ENCODE results near the gene FRMD8. TPM values are rescaled to one million over a fixed set of nuclear protein-coding genes. Genes with fewer than 3 reads are reported as not detected.
A peak's percentile ranks its signal among the peaks of the same experiment; 100 is the strongest.

FRMD8 gene
- total RNA-seq, 1 donor from 2014 or later, result 27.3 TPM

DNA sequence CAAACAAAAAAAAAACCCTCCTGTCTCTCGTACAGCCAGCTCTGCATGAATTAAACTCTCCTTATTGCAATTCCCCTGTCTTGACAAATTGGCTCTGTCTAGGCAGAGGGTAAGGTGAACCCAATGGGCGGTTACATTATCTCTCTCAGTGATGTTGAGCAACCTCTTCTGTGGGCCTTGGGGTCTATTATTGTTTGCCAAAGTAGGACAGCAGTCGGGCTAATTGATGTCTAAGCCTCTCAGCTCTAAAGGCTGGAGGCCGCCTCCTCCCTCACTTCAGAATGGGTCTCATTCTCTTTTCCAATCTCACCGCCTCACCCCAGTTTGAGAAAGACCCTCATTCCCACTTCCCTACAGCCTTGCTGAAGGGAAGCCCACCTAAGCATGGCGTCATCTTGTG is 2.7 kb upstream of the FRMD8 start:
- Mint-ChIP-seq H3K4me3 (ENCODE audit: low read depth) (no peak overlapping the region), H3K27me3 (no peaks in the 10 kb centered on the region), H3K4me1 (ENCODE audit: low read depth) (peaks cover 28% of the 10 kb centered on the region), H3K27ac (peak overlapping the region; percentile 6), H3K36me3 (ENCODE audit: insufficient read depth) (no peaks in the 10 kb centered on the region), H3K9me3 (ENCODE audit: low read depth) (no peaks in the 10 kb centered on the region)
- DNase-seq (ENCODE audit: low spot score, unreplicated experiment), result no peak
- TF ChIP-seq, protein P1, sequence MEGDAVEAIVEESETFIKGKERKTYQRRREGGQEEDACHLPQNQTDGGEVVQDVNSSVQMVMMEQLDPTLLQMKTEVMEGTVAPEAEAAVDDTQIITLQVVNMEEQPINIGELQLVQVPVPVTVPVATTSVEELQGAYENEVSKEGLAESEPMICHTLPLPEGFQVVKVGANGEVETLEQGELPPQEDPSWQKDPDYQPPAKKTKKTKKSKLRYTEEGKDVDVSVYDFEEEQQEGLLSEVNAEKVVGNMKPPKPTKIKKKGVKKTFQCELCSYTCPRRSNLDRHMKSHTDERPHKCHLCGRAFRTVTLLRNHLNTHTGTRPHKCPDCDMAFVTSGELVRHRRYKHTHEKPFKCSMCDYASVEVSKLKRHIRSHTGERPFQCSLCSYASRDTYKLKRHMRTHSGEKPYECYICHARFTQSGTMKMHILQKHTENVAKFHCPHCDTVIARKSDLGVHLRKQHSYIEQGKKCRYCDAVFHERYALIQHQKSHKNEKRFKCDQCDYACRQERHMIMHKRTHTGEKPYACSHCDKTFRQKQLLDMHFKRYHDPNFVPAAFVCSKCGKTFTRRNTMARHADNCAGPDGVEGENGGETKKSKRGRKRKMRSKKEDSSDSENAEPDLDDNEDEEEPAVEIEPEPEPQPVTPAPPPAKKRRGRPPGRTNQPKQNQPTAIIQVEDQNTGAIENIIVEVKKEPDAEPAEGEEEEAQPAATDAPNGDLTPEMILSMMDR (IDR thresholded peaks at IDR 0.05; ENCODE audit: unreplicated experiment), result no peak

DNA sequence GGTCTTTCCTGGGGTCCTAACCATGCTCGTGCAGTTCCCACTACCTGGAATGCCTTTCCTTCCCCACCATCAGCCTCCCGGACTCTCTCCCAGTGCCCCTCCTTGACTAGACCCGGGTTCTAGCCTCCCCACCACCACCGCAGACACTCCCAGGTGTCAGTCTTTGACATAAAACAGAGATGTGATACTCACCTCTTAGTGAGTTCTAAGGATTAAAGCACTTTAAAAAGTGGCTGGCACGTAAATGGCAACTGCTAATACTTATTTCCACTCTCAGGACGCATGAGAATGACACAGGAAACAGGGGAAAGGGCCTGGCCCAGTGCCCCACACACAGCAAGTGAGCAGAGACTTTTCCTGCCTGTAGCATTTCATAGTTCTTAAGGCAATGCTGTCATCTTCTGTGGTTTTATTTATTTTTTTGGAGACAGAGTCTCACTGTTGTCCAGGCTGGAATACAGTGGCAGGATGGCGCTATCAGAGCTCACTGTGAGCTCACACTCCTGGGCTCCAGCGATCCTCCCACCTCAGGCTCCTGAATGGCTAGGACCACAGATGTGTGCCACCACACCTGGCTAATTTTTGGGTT is 2.0 kb upstream of the FRMD8 start:
- no peaks in the 10 kb centered on the region for H3K9me3 Mint-ChIP-seq (ENCODE audit: low read depth)
- TF ChIP-seq, protein P1 (IDR thresholded peaks at IDR 0.05; ENCODE audit: unreplicated experiment), result no peak
- no peak overlapping the region for H3K27ac Mint-ChIP-seq
- no peaks in the 10 kb centered on the region for H3K36me3 Mint-ChIP-seq (ENCODE audit: insufficient read depth)
- H3K4me1 Mint-ChIP-seq (ENCODE audit: low read depth), result peaks cover 31% of the 10 kb centered on the region
- DNase-seq (ENCODE audit: low spot score, unreplicated experiment), result no peak
- no peaks in the 10 kb centered on the region for H3K27me3 Mint-ChIP-seq
- no peak overlapping the region for H3K4me3 Mint-ChIP-seq (ENCODE audit: low read depth)

DNA sequence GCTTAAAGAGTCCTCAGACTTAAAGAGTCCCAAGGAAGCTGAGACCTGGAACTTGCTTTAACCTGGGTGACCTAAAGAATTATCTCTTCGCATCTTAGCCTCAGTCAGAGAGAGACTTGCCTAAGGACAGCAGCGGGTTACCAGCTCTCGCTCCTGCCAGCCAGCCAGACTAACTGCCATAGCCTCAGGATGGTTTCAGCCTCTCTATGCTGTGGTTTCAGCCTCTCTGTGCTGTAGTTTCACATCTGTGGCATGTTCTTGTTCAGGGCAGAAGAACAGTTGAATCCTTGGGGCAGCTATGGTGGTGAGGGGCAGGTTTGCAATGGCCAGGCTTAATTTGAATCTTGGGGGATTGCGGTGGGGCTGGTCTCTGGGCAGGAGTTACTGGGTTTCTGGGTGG is 2.3 kb downstream of the FRMD8 start:
- no peak for DNase-seq (ENCODE audit: low spot score, unreplicated experiment)
- no peaks in the 10 kb centered on the region for H3K9me3 Mint-ChIP-seq (ENCODE audit: low read depth)
- H3K27me3 Mint-ChIP-seq, result no peaks in the 10 kb centered on the region
- H3K27ac Mint-ChIP-seq, result no peak overlapping the region
- TF ChIP-seq, protein P1 (IDR thresholded peaks at IDR 0.05; ENCODE audit: unreplicated experiment), result no peak
- peaks cover 9% of the 10 kb centered on the region for H3K4me1 Mint-ChIP-seq (ENCODE audit: low read depth)
- H3K4me3 Mint-ChIP-seq (ENCODE audit: low read depth), result peak overlapping the region; percentile 14
- no peaks in the 10 kb centered on the region for H3K36me3 Mint-ChIP-seq (ENCODE audit: insufficient read depth)

DNA sequence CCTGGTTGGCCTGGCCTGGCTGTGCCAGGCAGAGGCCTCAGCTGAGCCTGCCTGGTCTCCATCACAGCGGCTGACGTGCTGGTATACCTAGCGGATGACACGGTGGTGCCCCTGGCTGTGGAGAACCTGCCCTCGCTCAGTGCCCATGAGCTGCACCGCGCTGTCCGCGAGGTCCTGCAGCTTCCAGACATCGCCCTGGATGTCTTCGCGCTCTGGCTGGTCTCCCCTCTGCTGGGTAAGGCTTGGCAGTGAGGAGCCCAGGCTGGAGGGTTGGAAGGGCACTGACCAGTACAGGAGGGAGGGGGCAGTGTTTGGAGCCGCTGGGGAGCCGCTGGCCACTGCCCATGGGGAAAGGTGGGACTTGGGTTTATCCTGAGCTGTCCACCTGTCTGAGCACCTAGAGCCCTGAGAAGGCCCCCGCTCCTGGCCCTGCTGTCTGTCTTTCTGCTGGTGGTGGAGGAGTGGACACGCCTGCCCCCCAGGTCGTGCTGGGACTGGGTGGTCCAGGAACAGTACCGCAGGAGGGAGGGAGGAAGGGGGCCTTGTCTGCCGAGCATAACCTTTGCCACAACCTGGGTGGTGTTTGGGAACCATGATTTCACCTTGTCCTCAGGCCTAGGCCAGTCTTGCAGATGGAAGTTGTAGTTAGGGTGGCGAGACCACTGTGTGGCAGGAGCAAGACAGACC is 3.0 kb downstream of the FRMD8 start:
- no peak overlapping the region for H3K27ac Mint-ChIP-seq
- TF ChIP-seq, protein P1 (IDR thresholded peaks at IDR 0.05; ENCODE audit: unreplicated experiment), result no peak
- no peak overlapping the region for H3K4me3 Mint-ChIP-seq (ENCODE audit: low read depth)
- H3K4me1 Mint-ChIP-seq (ENCODE audit: low read depth), result peaks cover 5% of the 10 kb centered on the region
- DNase-seq (ENCODE audit: low spot score, unreplicated experiment), result no peak
- no peaks in the 10 kb centered on the region for H3K27me3 Mint-ChIP-seq
- H3K9me3 Mint-ChIP-seq (ENCODE audit: low read depth), result no peaks in the 10 kb centered on the region
- H3K36me3 Mint-ChIP-seq (ENCODE audit: insufficient read depth), result no peaks in the 10 kb centered on the region

DNA sequence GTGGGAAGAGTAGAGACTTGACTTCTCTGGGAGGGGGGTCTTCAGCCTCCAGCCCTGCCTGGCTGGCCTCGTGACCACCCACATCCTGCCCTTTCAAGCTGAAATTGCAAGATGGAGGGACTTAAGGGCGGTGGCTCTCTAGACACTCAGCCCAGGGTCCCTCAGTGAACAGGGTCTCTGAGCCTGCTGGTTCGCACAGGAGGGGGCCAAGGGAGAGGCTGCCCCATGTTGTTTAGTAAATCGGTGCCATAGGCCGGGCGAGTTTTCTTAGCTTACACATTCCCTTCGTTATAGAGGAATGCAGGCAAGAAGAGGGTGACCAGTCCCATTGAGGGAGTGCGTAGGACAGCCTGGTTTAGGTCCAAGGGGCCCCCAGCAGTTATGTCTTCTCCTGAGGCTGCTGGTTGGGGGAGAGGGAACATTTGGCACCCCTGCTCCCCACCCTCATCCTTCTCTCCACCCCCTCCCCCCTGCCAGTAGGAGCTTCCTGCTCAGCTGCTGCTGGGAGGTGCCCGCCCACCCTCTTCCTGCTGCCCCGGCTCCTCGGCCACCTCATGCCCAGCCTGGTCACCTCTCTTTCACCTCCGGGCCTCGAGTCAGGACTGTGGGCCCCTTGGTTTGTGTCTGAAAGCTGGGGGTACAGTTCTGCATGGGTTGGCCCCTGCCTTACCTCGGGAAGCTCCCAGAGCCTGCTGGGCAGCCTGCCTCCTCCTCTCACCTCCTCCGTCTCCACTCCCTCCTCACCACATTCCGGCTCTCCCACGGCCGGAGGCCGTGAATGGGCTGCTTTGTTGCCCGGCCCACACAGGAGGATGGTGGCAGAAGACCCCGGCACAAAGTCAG is 3.9 kb downstream of the FRMD8 start:
- no peaks in the 10 kb centered on the region for H3K9me3 Mint-ChIP-seq (ENCODE audit: low read depth)
- no peak overlapping the region for H3K4me3 Mint-ChIP-seq (ENCODE audit: low read depth)
- H3K27ac Mint-ChIP-seq, result no peak overlapping the region

More for the DNA sequence above, 3.9 kb downstream of the FRMD8 start:
- no peak for DNase-seq (ENCODE audit: low spot score, unreplicated experiment)
- TF ChIP-seq, protein P1 (IDR thresholded peaks at IDR 0.05; ENCODE audit: unreplicated experiment), result no peak
- Mint-ChIP-seq H3K4me1 (ENCODE audit: low read depth) (peaks cover 5% of the 10 kb centered on the region), H3K36me3 (ENCODE audit: insufficient read depth) (no peaks in the 10 kb centered on the region), H3K27me3 (no peaks in the 10 kb centered on the region)

Measured in progenitor cell of endocrine pancreas (in vitro differentiated cells).